ENCODE results near the gene INAFM1.
"Not testable (repeated sequence)": the region's sequence is repeated elsewhere in the genome, so short reads cannot be mapped to it uniquely, and the experiment has no call there.

INAFM1 gene

DNA sequence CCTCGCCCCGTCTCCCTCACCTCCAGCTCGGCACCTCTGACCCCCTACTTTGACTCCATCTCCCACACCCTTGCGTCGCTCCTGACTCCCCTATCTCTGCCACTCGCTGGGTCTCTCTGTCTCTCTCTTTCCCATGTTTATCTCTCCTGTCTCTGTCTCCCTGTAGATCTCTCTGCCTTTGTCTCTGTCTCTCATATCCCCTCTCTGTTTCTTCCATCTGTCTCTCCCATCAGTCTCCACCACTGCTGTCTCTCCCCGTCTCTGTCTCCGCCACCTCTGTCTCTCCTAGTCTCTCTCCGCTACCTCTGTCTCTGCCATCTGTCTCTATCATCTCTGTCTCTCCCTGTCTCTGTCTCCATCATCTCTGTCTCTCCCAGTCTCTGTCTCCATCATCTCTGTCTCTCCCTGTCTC is 31.3 kb upstream of the INAFM1 start:
- TF ChIP-seq, protein P1, sequence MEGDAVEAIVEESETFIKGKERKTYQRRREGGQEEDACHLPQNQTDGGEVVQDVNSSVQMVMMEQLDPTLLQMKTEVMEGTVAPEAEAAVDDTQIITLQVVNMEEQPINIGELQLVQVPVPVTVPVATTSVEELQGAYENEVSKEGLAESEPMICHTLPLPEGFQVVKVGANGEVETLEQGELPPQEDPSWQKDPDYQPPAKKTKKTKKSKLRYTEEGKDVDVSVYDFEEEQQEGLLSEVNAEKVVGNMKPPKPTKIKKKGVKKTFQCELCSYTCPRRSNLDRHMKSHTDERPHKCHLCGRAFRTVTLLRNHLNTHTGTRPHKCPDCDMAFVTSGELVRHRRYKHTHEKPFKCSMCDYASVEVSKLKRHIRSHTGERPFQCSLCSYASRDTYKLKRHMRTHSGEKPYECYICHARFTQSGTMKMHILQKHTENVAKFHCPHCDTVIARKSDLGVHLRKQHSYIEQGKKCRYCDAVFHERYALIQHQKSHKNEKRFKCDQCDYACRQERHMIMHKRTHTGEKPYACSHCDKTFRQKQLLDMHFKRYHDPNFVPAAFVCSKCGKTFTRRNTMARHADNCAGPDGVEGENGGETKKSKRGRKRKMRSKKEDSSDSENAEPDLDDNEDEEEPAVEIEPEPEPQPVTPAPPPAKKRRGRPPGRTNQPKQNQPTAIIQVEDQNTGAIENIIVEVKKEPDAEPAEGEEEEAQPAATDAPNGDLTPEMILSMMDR (IDR thresholded peaks at IDR 0.05; ENCODE audit: extremely low read depth, missing control alignments), result no peak
- no peak for DNase-seq (ENCODE audit: low spot score)

DNA sequence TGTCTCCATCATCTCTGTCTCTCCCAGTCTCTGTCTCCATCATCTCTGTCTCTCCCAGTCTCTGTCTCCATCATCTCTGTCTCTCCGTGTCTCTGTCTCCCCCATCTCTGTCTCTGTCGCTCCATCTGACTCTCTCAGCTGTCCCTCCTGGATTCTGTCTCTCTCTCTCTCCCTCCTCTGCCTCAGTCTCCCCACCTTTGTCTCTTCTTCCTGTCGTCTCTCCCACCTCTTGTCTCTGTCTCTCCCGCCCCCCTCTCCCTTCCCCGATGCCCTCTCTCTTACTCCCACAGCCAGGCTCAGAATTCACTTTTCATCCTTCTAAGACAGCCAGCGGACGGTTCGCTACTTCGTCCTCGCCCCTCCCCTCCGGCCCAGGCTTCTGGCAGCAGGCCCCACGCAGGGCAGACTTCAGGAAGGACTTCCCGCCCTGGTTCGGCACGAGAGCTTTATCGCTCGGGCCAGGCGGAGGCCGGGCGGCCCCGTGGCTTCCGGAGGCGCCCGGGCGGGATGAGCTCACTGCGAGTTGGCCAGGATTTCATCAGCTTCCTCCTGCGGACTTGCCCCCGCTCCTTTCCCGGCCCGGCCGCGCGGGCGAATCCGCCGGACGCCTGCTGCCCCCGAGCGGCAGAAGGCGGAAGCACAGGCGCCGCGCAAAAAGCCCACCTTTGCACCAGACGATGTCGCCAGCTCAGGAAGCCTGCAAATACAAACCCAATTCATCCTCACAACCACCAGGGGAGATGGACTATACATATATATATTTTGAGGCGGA is 30.7 kb upstream of the INAFM1 start:
- TF ChIP-seq, protein P1 (IDR thresholded peaks at IDR 0.05; ENCODE audit: extremely low read depth, missing control alignments), result peak; percentile 99
- peak; percentile 91 for DNase-seq (ENCODE audit: low spot score)

DNA sequence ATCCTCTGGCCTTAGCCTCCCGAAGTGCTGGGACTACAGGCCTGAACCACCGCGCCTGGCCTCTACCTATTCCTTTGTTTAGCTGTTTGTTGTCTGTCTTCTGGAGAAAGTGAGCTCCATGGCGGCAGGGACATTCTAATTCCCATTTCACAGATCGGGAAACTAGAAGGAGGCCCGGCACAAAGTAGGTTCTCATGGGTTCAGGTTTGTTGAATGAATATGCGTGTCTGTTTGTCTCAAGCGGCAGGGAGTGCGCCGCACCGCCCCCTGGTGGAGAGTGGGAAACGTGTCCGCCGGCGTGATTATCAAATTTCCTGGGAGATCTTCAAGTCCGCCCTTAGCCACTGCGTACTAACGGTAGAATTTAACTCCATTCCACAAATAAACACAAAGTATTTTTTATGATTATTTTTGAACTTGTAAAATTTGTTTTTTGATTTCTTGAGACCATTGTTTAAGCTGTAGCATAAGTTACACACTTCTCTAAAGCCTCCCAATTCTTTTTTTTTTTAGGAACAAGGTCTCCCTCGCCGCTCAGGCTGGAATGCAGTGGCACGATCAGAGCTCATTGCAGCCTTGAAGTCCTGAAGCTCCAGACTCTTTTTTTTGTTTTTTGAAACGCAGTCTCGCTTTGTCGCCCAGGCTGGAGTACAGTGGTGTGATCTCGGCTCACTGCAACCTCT is 27.2 kb upstream of the INAFM1 start:
- DNase-seq (ENCODE audit: low spot score), result peak; percentile 72

DNA sequence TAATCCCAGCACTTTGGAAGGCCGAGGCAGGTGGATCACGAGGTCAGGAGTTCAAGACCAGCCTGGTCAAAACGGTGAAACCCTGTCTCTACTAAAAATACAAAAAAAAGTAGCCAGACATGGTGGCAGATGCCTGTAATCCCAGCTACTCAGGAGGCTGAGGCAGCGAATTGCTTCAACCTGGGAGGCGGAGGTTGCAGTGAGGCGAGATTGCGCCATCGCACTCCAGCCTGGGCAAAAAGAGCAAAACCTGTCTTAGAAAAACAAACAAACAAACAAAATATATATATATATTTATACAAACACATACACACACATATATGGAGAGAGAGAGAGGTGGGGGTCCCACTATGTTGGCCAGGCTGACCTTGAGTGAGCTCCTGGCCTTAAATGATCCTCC is 21.7 kb upstream of the INAFM1 start:
- not testable (repeated sequence) for DNase-seq (ENCODE audit: low spot score)

More for the DNA sequence above, 27.2 kb upstream of the INAFM1 start:
- TF ChIP-seq, protein P1 (IDR thresholded peaks at IDR 0.05; ENCODE audit: extremely low read depth, missing control alignments), result peak; percentile 84

DNA sequence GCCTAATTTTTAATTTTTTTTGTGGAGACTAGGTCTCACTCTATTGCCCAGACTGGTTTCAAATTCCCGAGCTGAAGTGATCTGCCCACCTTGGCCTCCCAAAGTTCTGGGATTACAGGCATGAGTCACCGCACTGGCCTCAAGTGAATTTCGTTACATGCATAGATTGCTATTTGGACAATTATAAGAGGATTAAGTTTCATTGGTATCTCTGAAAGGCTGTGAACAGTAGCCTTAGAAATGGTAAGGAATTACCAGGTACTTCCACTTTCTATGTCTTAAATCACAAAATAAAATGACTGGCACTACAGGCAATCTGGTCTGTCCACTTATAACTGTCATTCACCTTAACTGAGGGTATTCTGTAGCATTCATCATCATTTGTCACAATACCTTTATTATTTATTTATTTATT is 21.2 kb upstream of the INAFM1 start:
- no peak for DNase-seq (ENCODE audit: low spot score)
- TF ChIP-seq, protein P1 (IDR thresholded peaks at IDR 0.05; ENCODE audit: extremely low read depth, missing control alignments), result no peak

DNA sequence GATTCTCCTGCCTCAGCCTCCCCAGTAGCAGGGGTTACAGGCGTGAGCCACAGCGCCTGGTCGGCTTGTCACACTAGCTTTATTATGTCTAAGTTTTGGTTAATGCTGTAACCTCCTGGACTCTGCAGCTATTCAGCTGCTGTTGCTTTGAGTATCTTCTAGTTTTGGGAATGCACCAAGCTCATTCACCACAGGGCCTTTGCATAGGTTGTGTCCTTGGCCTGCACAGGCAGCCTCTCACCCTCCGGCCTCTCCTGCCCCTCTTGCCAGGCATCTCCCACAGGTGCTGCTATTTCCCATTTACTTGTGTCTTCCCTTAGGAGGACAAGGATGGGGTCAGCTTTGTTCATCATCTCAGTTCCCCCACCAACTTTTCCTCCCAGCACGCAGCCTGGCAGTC is 20.7 kb upstream of the INAFM1 start:
- no peak for DNase-seq (ENCODE audit: low spot score)
- TF ChIP-seq, protein P1 (IDR thresholded peaks at IDR 0.05; ENCODE audit: extremely low read depth, missing control alignments), result no peak

DNA sequence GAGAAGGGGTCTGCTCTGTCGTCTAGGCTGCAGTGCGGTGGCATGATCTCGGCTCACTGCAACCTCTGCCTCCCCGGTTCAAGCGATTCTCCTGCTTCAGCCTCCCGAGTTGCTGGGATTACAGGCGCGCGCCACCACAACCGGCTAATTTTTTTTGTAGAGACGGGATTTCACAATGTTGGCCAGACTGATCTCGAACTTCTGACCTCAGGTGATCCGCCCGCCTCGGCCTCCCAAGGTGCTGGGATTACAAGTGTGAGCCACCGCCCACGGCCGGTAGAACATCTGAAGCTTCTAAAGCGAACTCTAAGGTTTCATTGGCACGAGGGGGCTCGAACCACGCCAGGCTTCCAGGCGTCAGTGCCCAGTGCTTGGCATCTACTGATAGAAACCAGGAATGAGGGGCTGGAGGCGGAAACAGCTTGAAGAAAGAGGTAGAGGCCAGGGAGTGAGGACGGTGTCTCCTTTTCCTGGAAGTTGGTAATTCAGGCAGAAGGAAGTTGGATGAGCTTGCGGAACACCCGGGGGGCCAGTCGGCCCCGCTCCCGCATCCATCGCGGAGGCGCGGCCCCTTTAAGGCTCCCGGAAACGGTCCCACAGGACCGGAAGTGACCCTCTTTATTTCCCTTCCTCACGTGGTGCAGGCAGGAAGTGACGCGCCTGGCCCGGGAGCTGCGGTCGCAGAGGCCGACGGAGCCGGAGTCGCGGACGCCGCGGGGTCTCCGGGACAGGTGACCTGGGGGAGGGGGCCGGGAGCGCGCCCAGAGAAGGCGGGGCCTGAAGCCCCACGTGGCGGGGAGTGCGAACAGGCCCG is 18.6 kb upstream of the INAFM1 start, which contains the start of gene CCDC9:
Gene CCDC9 (plus strand): TSS at position 647 of the 814 bp plus-strand sequence. CDS start 1,876 bp downstream, outside the sequence.
- TF ChIP-seq, protein P1 (IDR thresholded peaks at IDR 0.05; ENCODE audit: extremely low read depth, missing control alignments), result no peak
- DNase-seq (ENCODE audit: low spot score), result no peak
